Epithelial cell of prostate (primary cell): ENCODE results near the gene GNPDA2.
A peak's percentile ranks its signal among the peaks of the same experiment; 100 is the strongest.

Experiments used
- DNase-seq: peaks from one replicate; pipeline ENCODE4 v3.0.0-alpha.2; 2011; ENCODE audit warnings: low read depth, low spot score
- H3K27ac ChIP-seq: fragments of 450-650 bp; 2 replicates; pipeline ENCODE4 v1.5.1; 2017; ENCODE audit warnings: mild to moderate bottlenecking

Gene GNPDA2

GRCh38 chr4:44684648-44685047 lies 41.7 kb downstream of the GNPDA2 start:
- no peak overlapping the region for H3K27ac ChIP-seq

GRCh38 chr4:44679060-44679459 lies 47.3 kb downstream of the GNPDA2 start:
- DNase-seq = no peak

More at GRCh38 chr4:44684648-44685047, 41.7 kb downstream of the GNPDA2 start:
- no peak for DNase-seq

GRCh38 chr4:44678094-44679041 lies 48.0 kb downstream of the GNPDA2 start, which contains the start of gene GUF1:
Gene GUF1, plus strand, starts transcription at chr4:44678420. Its CDS starts 203 bp downstream, at chr4:44678623.
- DNase-seq = peak; percentile 58

More at GRCh38 chr4:44679060-44679459, 47.3 kb downstream of the GNPDA2 start:
- peak overlapping the region; percentile 71 for H3K27ac ChIP-seq

DNA sequence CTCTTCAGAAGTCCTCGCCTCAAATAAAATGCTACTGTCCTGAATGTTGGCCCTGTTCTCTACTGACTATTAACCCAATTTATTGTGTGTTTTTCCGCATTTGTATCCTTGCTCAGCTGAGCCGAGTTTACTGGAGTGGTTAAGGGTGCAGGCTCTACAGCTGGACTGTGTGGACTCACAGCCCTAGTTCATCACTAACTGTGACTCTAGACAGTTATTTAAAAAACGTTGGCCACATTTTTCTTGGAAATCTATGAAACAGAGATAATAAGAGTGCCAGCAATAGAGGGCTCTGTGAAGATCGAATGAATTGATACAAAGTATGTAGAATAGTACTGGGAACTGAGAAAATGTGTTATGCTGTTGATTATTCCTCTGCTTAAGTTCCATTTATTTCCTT lies 51.0 kb downstream of the GNPDA2 start:
- DNase-seq = no peak

More at GRCh38 chr4:44678094-44679041, 48.0 kb downstream of the GNPDA2 start, which contains the start of gene GUF1:
- peak within 1 kb of the TSS; percentile 71 for H3K27ac ChIP-seq

GRCh38 chr4:44674471-44674870 lies 51.9 kb downstream of the GNPDA2 start:
- no peak for DNase-seq
- H3K27ac ChIP-seq = no peak overlapping the region

More for the DNA sequence above, 51.0 kb downstream of the GNPDA2 start:
- no peak overlapping the region for H3K27ac ChIP-seq

DNA sequence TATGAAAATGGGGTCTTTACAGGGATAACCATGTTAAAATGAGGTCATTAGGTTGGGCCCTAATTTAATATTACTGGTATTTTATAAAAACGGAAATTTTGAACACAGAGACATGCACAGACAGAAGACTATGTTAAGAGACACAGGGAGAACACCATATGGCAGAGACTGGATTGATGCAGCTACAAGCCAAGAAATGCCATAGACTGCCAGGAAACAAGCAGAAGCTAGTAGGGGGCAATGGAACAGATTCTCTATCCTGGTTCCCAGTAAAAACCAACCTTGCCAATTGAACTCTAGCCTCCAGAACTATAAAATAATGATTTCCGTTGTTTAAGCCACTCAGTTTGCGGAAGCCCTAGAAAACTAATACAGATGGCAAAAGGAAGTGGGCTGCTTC lies 54.7 kb downstream of the GNPDA2 start:
- no peak for DNase-seq
- H3K27ac ChIP-seq = no peak overlapping the region

DNA sequence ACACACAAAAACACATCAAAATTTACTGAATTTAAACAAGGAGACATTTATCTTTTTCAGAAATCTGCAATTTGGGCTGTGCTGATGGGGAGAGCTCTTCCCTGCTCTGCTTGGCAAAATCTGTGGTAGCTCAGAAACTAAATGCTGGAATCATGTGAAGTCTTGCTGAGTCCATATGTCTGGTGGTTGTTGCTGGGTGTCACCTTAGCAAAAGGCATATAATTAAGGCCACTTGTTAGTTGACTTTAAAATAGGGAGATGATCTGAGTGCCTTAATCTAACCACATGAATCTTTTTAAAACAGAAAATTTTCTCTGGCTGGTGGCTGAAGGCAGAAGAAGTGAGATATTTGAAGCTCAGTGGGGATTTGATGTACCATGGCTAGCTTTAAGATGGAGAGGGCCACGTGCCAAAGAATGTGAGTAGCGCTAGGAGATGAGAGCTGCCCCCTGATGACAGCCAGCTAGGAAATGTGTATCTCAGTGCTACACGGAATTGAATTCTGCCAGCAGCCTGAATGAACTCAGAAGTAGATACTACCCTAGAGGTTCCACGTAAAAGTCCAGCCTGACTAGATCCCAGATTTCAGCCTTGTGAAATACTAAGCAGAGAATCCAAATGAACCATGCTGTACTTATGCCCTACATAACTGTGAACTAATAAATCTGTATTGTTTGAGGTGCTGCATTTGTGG lies 55.7 kb downstream of the GNPDA2 start:
- DNase-seq = no peak
- no peak overlapping the region for H3K27ac ChIP-seq

GRCh38 chr4:44668526-44668925 lies 57.8 kb downstream of the GNPDA2 start:
- H3K27ac ChIP-seq = no peak overlapping the region
- DNase-seq = no peak

GRCh38 chr4:44663539-44664263 lies 62.7 kb downstream of the GNPDA2 start:
- no peak for DNase-seq
- H3K27ac ChIP-seq = no peak overlapping the region

DNA sequence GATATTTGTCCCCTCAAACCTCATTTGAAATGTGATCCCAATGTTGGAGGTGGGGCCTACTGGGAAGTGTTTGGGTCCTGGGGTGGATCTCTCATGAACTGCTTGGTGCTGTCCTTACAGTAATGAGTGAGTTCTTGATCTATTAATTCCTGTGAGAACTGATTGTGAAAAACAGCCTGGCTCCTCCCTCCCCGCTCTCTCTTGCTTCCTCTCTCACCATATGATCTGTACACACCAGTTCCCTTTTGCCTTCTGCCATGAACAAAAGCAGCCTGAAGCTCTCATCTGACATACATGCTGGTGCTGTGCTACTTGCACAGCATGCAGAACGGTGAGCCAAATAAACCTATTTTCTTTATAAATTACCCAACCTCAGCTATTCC lies 63.7 kb downstream of the GNPDA2 start:
- DNase-seq = no peak
- H3K27ac ChIP-seq = peak overlapping the region; percentile 27

DNA sequence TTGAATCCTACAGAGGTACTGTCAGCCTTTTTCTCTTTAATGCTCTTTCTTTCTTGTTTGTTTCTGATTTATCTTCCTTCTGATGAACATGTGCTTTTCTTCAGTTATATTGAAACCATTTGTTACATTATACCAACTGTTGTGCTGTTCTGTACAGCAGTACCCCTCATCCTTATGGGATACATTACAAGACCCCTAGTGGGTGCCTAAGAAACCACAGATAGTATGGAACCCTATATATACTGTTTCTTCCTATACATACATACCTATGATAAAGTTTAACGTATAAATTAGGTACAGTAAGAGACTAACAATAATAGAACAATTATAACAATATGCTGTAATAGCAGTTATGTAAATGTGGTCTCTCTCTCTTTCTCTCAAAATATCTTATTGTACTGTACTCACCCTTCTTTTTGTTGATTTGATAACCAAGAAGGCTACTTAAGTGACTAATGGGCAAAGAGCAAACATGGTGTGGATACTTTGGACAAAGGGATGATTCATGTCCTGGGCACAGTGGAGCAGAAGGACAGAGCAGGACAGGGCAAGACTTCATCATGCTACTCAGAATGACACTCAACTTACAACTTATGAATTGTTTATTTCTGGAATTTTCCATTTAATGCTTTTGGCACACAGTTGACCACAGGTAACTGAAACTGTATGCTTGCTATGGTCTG lies 64.3 kb downstream of the GNPDA2 start:
- peak overlapping the region; percentile 27 for H3K27ac ChIP-seq
- peak; percentile 8 for DNase-seq

GRCh38 chr4:44660396-44660795 lies 66.0 kb downstream of the GNPDA2 start:
- H3K27ac ChIP-seq = no peak overlapping the region
- no peak for DNase-seq

DNA sequence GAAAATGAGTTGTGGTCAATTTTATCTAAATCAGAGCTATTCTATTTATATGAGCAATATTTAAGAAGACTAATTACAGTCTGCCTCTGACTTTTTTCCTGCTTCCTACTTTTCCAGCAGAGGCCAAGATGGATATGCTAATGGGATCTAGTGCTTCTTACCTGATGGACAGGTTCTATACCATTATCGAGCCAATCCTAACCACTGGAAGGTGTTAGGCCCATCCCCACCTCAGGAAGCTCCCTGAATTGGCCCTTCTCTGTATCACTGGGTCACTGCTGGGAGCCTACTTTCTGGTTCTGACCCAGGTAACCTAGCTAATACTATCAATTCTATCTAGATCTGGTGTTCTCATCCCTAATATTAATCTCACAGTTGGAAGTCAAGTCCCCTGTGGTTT lies 74.4 kb downstream of the GNPDA2 start:
- no peak for DNase-seq
- no peak overlapping the region for H3K27ac ChIP-seq
